ENCODE data around the gene TEX9. TPM values are rescaled to one million over a fixed set of nuclear protein-coding genes. Genes with fewer than 3 reads are reported as not detected.

Gene TEX9
- total and polyA plus RNA-seq, 2 of the 4 experiments (the other 2 are of a cell fraction), result 0.63 to 1.4 TPM

GRCh38 chr15:56425976-56426375 is 60.8 kb downstream of the TEX9 start:
- no peak overlapping the region for H3K4me2 ChIP-seq (ENCODE audit: low read depth, low read length)
- TF ChIP-seq SMC3 (IDR thresholded peaks at IDR 0.05; ENCODE audit: low read depth, low read length), result no peak
- TF ChIP-seq USF2 (IDR thresholded peaks at IDR 0.05; ENCODE audit: low read depth, low read length), result no peak
- no peak for TF ChIP-seq RFX5 (IDR thresholded peaks at IDR 0.05; ENCODE audit: low read depth, low read length)
- TF ChIP-seq NFE2L2 (IDR thresholded peaks at IDR 0.05; ENCODE audit: low read depth, low read length), result no peak
- no peak for TF ChIP-seq RCOR1 (IDR thresholded peaks at IDR 0.05; ENCODE audit: insufficient replicate concordance, low read length)
- TF ChIP-seq CHD1 (IDR thresholded peaks at IDR 0.05; ENCODE audit: low read depth, low read length), result no peak
- TF ChIP-seq RAD21 (IDR thresholded peaks at IDR 0.05; ENCODE audit: low read length), result no peak
- no peak for TF ChIP-seq MAZ (IDR thresholded peaks at IDR 0.05; ENCODE audit: borderline replicate concordance, low read depth, low read length)
- no peak for TF ChIP-seq CEBPB (IDR thresholded peaks at IDR 0.05; ENCODE audit: low read depth, low read length)
- TF ChIP-seq BHLHE40 (IDR thresholded peaks at IDR 0.05; ENCODE audit: low read depth, low read length), result no peak
- no peak overlapping the region for H3K27ac ChIP-seq (ENCODE audit: insufficient read depth, low read length)
- no peak overlapping the region for H2BK20ac ChIP-seq (ENCODE audit: low read depth, low read length)
- H3K18ac ChIP-seq (ENCODE audit: low read depth, low read length), result no peak overlapping the region
- H2BK5ac ChIP-seq (ENCODE audit: low read depth, low read length, poor library complexity, severe bottlenecking), result no peak overlapping the region
- H3K9me3 ChIP-seq (ENCODE audit: control insufficient read depth, insufficient read depth, low read length), result no peaks in the 10 kb centered on the region
- no peaks in the 10 kb centered on the region for H4K20me1 ChIP-seq (ENCODE audit: insufficient read depth, low read length)
- H3K27me3 ChIP-seq (ENCODE audit: control insufficient read depth, insufficient read depth, low read length), result no peaks in the 10 kb centered on the region
- H3K56ac ChIP-seq (ENCODE audit: extremely low read depth, insufficient read depth, low read length), result no peak overlapping the region
- ChIA-PET CTCF (no interaction called here), POLR2A (ENCODE audit: unreplicated experiment) (no interaction called here)
- no peak overlapping the region for H2AK9ac ChIP-seq (replicated peaks; ENCODE audit: low read depth, low read length, poor library complexity)
- H3K23ac ChIP-seq (ENCODE audit: low read depth, low read length), result no peak overlapping the region
- no peak overlapping the region for H3K9ac ChIP-seq (ENCODE audit: low read depth, low read length)
- H2AK5ac ChIP-seq (ENCODE audit: low read depth, low read length), result no peak overlapping the region
- ATAC-seq (ENCODE audit: low read depth) (no peak), DNase-seq (no peak)
- in situ Hi-C loops (cut with MboI; ENCODE audit: low sequenced_read_pairs) (loop anchor here (25.0 kb wide), 1 partner anchor 764 kb away; no protein-coding TSS in a partner anchor), intact Hi-C loops (cut with micrococcal nuclease) (loop anchor here (5.0 to 10.0 kb wide), 5 partner anchors 279 to 689 kb away; partner anchors contain the start of gene NEDD4), dilution Hi-C loops (cut with HindIII; ENCODE audit: low sequenced_read_pairs, unreplicated experiment) (no loop called here)
- no peak overlapping the region for H3K14ac ChIP-seq (replicated peaks; ENCODE audit: low read depth, low read length)
- H3K9me1 ChIP-seq (ENCODE audit: insufficient read depth, low read length), result no peaks in the 10 kb centered on the region
- no CpG with 5 or more reads among the region's 1 CpG for WGBS, 2 experiments (ENCODE audit: extremely low coverage in 2 of 2, insufficient read length in 1 of 2)
- H4K91ac ChIP-seq (ENCODE audit: insufficient read depth, low read depth, low read length), result no peak overlapping the region
- H2AFZ ChIP-seq (replicated peaks; ENCODE audit: low read length, poor library complexity), result peak overlapping the region; percentile 33
- H3K36me3 ChIP-seq (ENCODE audit: control insufficient read depth, insufficient read depth, low read length), result no peaks in the 10 kb centered on the region
- H3K4me3 ChIP-seq (ENCODE audit: insufficient read depth, low read depth, low read length), result no peak overlapping the region
- no TSS peak for BruUV-seq (replicated peaks)
- no peak overlapping the region for H4K5ac ChIP-seq (ENCODE audit: low read depth, low read length)
- no peaks in the 10 kb centered on the region for H3K79me1 ChIP-seq (ENCODE audit: low read depth in 1 of 2, low read length in 2 of 2)
- H3K4me1 ChIP-seq (ENCODE audit: control insufficient read depth, insufficient read depth, low read length), result no peaks in the 10 kb centered on the region
- H4K8ac ChIP-seq (ENCODE audit: low read depth in 2 of 2, low read length in 2 of 2), result no peak overlapping the region
- no peak overlapping the region for H3K4ac ChIP-seq (ENCODE audit: low read depth, low read length)
- H2BK120ac ChIP-seq (ENCODE audit: low read depth, low read length), result no peak overlapping the region
- no peak overlapping the region for H2BK15ac ChIP-seq (ENCODE audit: low read depth, low read length)
